OCI-M2 (cell line): ENCODE data around the gene UBAC2.
"Not testable (repeated sequence)": the region's sequence is repeated elsewhere in the genome, so short reads cannot be mapped to it uniquely, and the experiment has no call there.

Source experiments
- DNase-seq: peaks from one replicate; lab custom pipeline; 2025; ENCODE audit not compliant: unreplicated experiment; lab: John Stamatoyannopoulos, UW

UBAC2 gene

DNA sequence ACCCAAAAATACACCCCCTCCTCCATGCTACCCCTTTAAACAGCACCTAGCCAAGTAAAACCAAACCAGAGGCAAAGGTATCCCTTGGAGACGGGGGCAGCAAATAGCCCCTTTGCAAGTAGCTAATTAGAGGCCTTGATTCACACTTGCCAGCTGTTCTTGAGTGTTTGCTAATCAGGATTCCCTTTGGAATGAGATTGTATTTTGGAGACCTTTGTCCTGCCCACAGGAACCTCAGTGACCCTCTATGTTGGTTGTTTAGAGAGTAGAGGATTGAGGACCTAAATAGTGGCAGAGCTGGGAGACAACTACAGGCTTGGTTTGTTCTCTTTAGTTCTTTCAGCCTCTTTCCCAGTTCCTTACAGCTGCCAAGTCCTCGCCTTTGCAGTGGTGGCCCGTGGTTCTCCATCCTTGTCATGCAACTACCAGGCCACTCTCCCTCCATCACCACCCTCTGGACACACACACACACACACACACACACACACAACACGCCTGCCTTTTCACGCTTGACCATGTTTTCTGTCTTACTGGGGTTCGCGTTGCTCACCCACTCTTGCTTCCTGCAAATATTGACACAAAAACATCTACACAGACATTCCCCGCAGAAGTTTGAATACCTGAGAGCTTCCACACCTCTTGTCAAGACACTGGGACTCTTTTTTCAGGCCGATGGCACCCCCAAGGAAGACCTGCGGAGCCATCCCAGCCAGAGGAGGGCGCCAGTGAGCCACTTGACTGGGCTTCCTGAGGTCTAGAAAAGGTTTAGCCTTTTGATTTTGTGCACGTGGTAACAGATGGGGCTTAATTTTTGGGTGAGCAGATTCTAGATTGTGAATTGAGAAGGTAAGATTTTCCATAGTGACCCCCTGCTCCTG, 186.5 kb downstream of the UBAC2 start:
- no peak for DNase-seq

DNA sequence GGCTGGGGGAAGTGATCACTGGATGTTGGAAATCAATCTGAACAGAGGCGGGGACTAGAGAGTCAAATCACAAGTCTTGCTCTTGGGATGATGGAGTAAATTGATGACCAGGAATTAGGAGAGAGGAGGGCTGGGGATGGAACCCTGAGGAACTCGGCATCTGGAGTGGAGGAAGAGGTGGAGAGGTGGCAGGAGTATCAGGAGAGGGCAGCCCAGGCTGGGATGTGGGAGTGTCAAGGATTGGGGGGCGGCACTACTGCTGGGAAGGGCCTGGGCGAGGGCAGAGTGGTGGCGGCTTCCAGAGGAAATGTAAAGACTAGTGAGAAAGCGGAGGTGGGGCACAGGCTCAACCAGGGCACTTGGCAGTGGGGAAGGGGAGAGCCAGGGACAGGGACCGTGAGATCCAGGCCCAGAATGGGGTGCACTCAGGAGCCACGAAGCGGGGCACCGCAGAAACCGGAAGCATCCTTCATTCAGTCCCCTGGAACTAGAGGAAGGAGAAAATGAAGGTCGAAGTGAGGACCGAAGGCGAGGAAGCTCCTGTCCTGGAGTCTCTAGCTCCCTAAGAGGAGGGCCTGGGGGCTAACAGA, 187.8 kb downstream of the UBAC2 start:
- DNase-seq, result no peak

- DNase-seq, result not testable (repeated sequence)
Observed at GRCh38 chr13:99389094-99389493, 188.4 kb downstream of the UBAC2 start.

GRCh38 chr13:99389520-99390304, 189.1 kb downstream of the UBAC2 start:
- DNase-seq, result no peak

DNA sequence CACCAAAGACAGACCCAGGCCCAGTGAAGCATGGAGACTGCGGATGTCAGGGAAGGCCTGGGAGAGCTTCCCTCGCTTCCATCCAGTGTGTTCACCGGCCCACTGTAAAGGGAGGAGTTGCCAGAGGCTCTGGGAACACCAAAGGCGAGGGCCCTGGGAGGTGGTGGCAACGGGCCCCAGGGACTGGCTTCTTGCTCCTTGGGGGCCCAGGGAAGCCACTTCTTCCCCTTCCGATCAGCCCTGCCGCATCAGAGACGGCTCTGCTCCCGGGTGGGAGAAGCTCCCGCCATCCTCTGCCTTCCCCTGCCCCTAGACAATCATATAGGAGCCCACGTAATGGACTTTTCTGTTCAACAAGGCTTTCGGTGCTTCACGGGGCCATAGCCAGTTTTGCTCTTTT, 189.9 kb downstream of the UBAC2 start:
- DNase-seq, result no peak

DNA sequence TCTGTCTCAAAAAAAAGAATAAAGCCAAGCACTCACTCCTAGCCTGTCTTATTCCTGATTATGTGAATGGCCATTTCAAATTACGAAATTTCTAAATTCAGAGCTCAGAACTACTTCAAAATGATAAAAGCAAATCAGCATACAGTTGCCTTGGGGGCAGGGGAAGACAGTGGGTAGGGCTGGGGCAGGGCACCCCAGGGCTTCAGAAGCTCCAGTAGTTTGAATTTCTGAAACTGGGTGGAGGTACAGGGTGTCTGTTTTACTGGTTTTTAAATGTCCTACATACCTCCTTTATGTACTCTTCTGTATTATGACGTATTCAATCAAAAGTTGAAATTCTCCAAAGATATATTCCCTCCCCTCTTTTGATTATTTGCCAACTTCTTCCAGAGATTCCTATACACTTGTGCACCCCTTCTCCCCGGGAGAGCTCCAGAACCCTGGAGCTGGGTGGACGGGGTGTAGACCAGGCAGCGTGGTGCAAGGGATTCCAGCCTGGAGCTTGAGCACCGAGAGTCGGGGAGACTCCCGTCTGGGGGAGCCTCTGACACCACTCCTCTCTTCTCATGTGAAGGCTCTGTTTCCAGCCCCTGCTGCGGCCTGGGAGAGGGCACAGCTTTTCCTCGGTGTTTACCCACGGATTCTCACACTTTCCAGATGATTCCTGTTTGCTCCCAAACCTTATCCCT, 191.3 kb downstream of the UBAC2 start:
- DNase-seq, result no peak

- no peak for DNase-seq
Observed at GRCh38 chr13:99392470-99393135, 191.9 kb downstream of the UBAC2 start.

GRCh38 chr13:99393391-99393790, 192.7 kb downstream of the UBAC2 start:
- DNase-seq, result not testable (repeated sequence)

GRCh38 chr13:99393791-99394735, 193.4 kb downstream of the UBAC2 start:
- DNase-seq, result no peak

DNA sequence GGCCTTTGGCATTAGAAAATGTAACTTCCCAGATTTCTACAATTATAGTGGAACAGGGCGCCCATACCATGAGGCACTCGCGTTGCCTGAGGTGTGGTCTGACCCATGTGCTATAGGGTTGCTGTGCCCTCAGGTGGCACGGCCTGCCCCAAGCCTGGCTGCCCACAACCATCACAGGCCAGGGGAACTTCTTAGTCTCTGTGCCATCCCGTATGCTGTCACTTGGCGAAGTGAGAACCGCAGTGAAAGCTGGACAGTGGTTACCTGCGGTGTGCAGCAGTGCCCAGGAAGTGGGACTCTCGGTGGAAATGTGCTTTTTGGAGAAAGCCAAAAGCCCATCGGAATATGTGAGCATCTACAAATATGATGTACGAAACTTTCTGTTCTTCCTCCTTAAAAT, 194.8 kb downstream of the UBAC2 start:
- no peak for DNase-seq

- no peak for DNase-seq
Observed at GRCh38 chr13:99396446-99396845, 195.8 kb downstream of the UBAC2 start.

- DNase-seq, result no peak
Observed at GRCh38 chr13:99398071-99398470, 197.4 kb downstream of the UBAC2 start.

GRCh38 chr13:99398916-99399622, 198.4 kb downstream of the UBAC2 start:
- no peak for DNase-seq

GRCh38 chr13:99399623-99399974, 198.9 kb downstream of the UBAC2 start:
- DNase-seq, result no peak

GRCh38 chr13:99403458-99403971, 202.9 kb downstream of the UBAC2 start:
- no peak for DNase-seq

GRCh38 chr13:99404005-99404755, 203.5 kb downstream of the UBAC2 start:
- no peak for DNase-seq

- no peak for DNase-seq
Observed at GRCh38 chr13:99405966-99406365, 205.3 kb downstream of the UBAC2 start.

- no peak for DNase-seq
Observed at GRCh38 chr13:99406799-99407201, 206.1 kb downstream of the UBAC2 start.
